HepG2 (cell line): Measurements from ENCODE around the gene PKIG. TPM values are rescaled to one million over a fixed set of nuclear protein-coding genes. Genes with fewer than 3 reads are reported as not detected.

Experiments used
- CHD4 ChIP-seq: fragments of 200-600 bp; sonication (generic); IDR thresholded peaks from 2 replicates; pipeline ENCODE4 v1.7.0; 2017; ENCODE audit warnings: mild to moderate bottlenecking, low read length, borderline replicate concordance
- NR2F2 ChIP-seq: IDR thresholded peaks from 2 replicates; pipeline ENCODE4 v1.6.1; 2012; ENCODE audit warnings: low read depth, inconsistent platforms, borderline replicate concordance
- ZNF20 ChIP-seq: sonication (generic); formaldehyde crosslinking; IDR thresholded peaks from 2 replicates; pipeline ENCODE4 v1.4.0; 2020; ENCODE audit warnings: mild to moderate bottlenecking, moderate library complexity, missing genetic modification reagents
- ZNF616 ChIP-seq: sonication (generic); formaldehyde crosslinking; IDR thresholded peaks from 2 replicates; pipeline ENCODE4 v1.5.0; 2020; ENCODE audit warnings: low read depth, mild to moderate bottlenecking, missing genetic modification reagents
- polyA plus RNA-seq, 8 experiments: library from polyadenylated mRNA; depleted of rRNA in 3 of 8; stranded (reverse) in 7 of 8; unstranded in 1 of 8; fragments of >200 nt; fragmentation: Illumina TruSeq in 4 of 8; extraction: Trizol in 4 of 8; gene quantifications; 2 replicates each; pipeline versions ENCODE4 v1.2.1 to v1.2.3, GENCODE V29; 2011 to 2016; ENCODE audit warnings: low read depth in 4 of 8, missing spikeins in 1 of 8, mixed read lengths in 1 of 8; ENCODE audit not compliant: insufficient read depth in 1 of 8
- total RNA-seq, 5 experiments: library from RNA; depleted of rRNA; stranded (reverse); fragments of >200 nt; fragmentation: Illumina TruSeq; extraction: Trizol; gene quantifications; 2 replicates each; pipeline ENCODE4 v1.2.3, GENCODE V29; 2016; ENCODE audit warnings: low read depth in 1 of 5
- TF ChIP-seq, protein P1 (sequence below), 2 experiments: fragments of 450-650 bp in 1 of 2; sonication (generic) in 1 of 2; formaldehyde crosslinking; IDR thresholded peaks; 2 replicates each; pipeline versions ENCODE4 v1.5.0 to v1.8.0; 2020 to 2022; ENCODE audit warnings: mild to moderate bottlenecking in 1 of 2, missing genetic modification reagents in 1 of 2
- TF ChIP-seq, protein P2 (sequence below): sonication (generic); formaldehyde crosslinking; conservative IDR thresholded peaks from 2 replicates; pipeline ENCODE4 v1.4.0; 2020; ENCODE audit warnings: mild to moderate bottlenecking, missing genetic modification reagents, moderate library complexity
- TF ChIP-seq, protein P3 (sequence below): sonication (generic); formaldehyde crosslinking; IDR thresholded peaks from one replicate; pipeline ENCODE4 v1.5.1; 2020; ENCODE audit warnings: mild to moderate bottlenecking, missing genetic modification reagents; ENCODE audit errors: not compliant biosample characterization

The PKIG gene
- total and polyA plus RNA-seq, 2 of the 13 experiments (the other 11 are each of a cell fraction or from before 2014, with no cell fraction given): 30.8 to 44.5 TPM

DNA sequence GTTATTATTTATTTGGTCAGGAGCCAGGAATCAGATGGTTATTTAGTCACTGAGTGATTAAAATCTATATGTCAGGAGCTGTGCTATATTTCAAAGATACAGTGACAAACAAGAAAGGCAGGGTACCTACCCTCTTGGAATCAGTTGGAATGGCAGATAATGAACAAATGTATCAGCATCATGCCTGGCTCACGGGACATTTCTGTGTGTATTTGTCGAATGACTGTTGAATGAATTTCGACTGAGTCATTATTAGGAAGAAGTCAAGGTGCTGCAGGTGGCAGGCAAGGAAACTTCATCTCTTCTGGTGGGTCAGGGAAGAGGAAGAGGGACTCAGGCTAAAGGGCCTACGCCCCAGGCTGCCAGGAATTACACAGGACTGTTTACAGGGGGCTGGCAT, 13.6 kb downstream of the PKIG start (continued):
- no peak for TF ChIP-seq NR2F2
- TF ChIP-seq ZNF616 (CRISPR knock-in tag): no peak
- TF ChIP-seq ZNF20 (CRISPR knock-in tag): no peak
- TF ChIP-seq, protein P1, sequence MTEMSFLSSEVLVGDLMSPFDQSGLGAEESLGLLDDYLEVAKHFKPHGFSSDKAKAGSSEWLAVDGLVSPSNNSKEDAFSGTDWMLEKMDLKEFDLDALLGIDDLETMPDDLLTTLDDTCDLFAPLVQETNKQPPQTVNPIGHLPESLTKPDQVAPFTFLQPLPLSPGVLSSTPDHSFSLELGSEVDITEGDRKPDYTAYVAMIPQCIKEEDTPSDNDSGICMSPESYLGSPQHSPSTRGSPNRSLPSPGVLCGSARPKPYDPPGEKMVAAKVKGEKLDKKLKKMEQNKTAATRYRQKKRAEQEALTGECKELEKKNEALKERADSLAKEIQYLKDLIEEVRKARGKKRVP (CRISPR knock-in tag; IDR thresholded peaks at IDR 0.05): no peak
- TF ChIP-seq, protein P2, sequence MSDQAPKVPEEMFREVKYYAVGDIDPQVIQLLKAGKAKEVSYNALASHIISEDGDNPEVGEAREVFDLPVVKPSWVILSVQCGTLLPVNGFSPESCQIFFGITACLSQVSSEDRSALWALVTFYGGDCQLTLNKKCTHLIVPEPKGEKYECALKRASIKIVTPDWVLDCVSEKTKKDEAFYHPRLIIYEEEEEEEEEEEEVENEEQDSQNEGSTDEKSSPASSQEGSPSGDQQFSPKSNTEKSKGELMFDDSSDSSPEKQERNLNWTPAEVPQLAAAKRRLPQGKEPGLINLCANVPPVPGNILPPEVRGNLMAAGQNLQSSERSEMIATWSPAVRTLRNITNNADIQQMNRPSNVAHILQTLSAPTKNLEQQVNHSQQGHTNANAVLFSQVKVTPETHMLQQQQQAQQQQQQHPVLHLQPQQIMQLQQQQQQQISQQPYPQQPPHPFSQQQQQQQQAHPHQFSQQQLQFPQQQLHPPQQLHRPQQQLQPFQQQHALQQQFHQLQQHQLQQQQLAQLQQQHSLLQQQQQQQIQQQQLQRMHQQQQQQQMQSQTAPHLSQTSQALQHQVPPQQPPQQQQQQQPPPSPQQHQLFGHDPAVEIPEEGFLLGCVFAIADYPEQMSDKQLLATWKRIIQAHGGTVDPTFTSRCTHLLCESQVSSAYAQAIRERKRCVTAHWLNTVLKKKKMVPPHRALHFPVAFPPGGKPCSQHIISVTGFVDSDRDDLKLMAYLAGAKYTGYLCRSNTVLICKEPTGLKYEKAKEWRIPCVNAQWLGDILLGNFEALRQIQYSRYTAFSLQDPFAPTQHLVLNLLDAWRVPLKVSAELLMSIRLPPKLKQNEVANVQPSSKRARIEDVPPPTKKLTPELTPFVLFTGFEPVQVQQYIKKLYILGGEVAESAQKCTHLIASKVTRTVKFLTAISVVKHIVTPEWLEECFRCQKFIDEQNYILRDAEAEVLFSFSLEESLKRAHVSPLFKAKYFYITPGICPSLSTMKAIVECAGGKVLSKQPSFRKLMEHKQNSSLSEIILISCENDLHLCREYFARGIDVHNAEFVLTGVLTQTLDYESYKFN (CRISPR knock-in tag): no peak
- TF ChIP-seq, protein P3, sequence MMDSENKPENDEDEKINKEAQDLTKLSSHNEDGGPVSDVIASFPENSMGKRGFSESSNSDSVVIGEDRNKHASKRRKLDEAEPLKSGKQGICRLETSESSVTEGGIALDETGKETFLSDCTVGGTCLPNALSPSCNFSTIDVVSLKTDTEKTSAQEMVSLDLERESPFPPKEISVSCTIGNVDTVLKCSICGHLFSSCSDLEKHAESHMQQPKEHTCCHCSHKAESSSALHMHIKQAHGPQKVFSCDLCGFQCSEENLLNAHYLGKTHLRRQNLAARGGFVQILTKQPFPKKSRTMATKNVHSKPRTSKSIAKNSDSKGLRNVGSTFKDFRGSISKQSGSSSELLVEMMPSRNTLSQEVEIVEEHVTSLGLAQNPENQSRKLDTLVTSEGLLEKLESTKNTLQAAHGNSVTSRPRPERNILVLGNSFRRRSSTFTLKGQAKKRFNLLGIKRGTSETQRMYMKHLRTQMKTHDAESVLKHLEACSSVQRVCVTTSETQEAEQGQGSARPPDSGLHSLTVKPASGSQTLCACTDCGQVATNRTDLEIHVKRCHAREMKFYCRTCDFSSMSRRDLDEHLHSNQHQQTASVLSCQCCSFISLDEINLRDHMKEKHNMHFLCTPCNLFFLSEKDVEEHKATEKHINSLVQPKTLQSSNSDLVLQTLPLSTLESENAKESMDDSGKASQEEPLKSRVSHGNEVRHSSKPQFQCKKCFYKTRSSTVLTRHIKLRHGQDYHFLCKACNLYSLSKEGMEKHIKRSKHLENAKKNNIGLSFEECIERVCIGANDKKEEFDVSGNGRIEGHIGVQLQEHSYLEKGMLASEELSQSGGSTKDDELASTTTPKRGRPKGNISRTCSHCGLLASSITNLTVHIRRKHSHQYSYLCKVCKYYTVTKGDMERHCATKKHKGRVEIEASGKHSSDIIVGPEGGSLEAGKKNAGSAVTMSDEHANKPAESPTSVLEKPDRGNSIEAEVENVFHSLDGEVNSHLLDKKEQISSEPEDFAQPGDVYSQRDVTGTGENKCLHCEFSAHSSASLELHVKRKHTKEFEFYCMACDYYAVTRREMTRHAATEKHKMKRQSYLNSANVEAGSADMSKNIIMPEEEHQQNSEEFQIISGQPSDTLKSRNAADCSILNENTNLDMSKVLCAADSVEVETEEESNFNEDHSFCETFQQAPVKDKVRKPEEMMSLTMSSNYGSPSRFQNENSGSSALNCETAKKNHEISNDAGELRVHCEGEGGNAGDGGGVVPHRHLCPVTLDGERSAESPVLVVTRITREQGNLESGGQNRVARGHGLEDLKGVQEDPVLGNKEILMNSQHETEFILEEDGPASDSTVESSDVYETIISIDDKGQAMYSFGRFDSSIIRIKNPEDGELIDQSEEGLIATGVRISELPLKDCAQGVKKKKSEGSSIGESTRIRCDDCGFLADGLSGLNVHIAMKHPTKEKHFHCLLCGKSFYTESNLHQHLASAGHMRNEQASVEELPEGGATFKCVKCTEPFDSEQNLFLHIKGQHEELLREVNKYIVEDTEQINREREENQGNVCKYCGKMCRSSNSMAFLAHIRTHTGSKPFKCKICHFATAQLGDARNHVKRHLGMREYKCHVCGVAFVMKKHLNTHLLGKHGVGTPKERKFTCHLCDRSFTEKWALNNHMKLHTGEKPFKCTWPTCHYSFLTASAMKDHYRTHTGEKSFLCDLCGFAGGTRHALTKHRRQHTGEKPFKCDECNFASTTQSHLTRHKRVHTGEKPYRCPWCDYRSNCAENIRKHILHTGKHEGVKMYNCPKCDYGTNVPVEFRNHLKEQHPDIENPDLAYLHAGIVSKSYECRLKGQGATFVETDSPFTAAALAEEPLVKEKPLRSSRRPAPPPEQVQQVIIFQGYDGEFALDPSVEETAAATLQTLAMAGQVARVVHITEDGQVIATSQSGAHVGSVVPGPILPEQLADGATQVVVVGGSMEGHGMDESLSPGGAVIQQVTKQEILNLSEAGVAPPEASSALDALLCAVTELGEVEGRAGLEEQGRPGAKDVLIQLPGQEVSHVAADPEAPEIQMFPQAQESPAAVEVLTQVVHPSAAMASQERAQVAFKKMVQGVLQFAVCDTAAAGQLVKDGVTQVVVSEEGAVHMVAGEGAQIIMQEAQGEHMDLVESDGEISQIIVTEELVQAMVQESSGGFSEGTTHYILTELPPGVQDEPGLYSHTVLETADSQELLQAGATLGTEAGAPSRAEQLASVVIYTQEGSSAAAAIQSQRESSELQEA (CRISPR knock-in tag): no peak
- TF ChIP-seq CHD4: no peak
- TF ChIP-seq, all 625 proteins: peak for 0
